Caki2 (cell line): ENCODE results near the gene LDB2. TPM values are rescaled to one million over a fixed set of nuclear protein-coding genes. Genes with fewer than 3 reads are reported as not detected.

Experiments used
- DNase-seq: peaks from one replicate; pipeline ENCODE4 v3.0.0-alpha.2; 2015; ENCODE audit warnings: low read depth
- in situ Hi-C: cut with HindIII; loops from 2 replicates; pipeline ENCODE4 v1.10.0; 2016; ENCODE audit warnings: low sequenced_read_pairs, low pct_unique_long_range_greater_than_20kb, mixed read lengths
- total RNA-seq: library from RNA; depleted of rRNA; stranded (reverse); fragments of >200 nt; shearing (Covaris generic); gene quantifications from 2 replicates; pipeline ENCODE4 v1.2.3, GENCODE V29; 2014; ENCODE audit warnings: low replicate concordance

LDB2 gene
- total RNA-seq, 1 experiment from 2014 or later, result not detected

GRCh38 chr4:16745009-16745635, 153.3 kb downstream of the LDB2 start:
- no peak for DNase-seq
- in situ Hi-C loops, result no loop called here

GRCh38 chr4:16741287-16741686, 157.2 kb downstream of the LDB2 start:
- DNase-seq, result no peak
- in situ Hi-C loops, result no loop called here

- DNase-seq, result no peak
- in situ Hi-C loops, result no loop called here
Measured at GRCh38 chr4:16739997-16740624, 158.3 kb downstream of the LDB2 start.

- in situ Hi-C loops, result no loop called here
- no peak for DNase-seq
Measured at GRCh38 chr4:16738558-16738957, 159.9 kb downstream of the LDB2 start.

- DNase-seq, result no peak
- in situ Hi-C loops, result no loop called here
Measured at GRCh38 chr4:16733509-16733908, 164.9 kb downstream of the LDB2 start.

GRCh38 chr4:16732741-16733140, 165.7 kb downstream of the LDB2 start:
- in situ Hi-C loops, result no loop called here
- DNase-seq, result no peak

- in situ Hi-C loops, result no loop called here
- DNase-seq, result no peak
Measured at GRCh38 chr4:16731776-16732380, 166.6 kb downstream of the LDB2 start.

GRCh38 chr4:16730522-16731205, 167.8 kb downstream of the LDB2 start:
- in situ Hi-C loops, result no loop called here
- no peak for DNase-seq

- in situ Hi-C loops, result no loop called here
- DNase-seq, result no peak
Measured at GRCh38 chr4:16729336-16729735, 169.1 kb downstream of the LDB2 start.

- in situ Hi-C loops, result no loop called here
- DNase-seq, result no peak
Measured at GRCh38 chr4:16728849-16729248, 169.6 kb downstream of the LDB2 start.

GRCh38 chr4:16728111-16728510, 170.3 kb downstream of the LDB2 start:
- in situ Hi-C loops, result no loop called here
- no peak for DNase-seq

GRCh38 chr4:16727218-16727617, 171.2 kb downstream of the LDB2 start:
- in situ Hi-C loops, result no loop called here
- DNase-seq, result no peak

GRCh38 chr4:16726368-16727050, 171.9 kb downstream of the LDB2 start:
- no peak for DNase-seq
- in situ Hi-C loops, result no loop called here

- in situ Hi-C loops, result no loop called here
- DNase-seq, result no peak
Measured at GRCh38 chr4:16725252-16725651, 173.2 kb downstream of the LDB2 start.

GRCh38 chr4:16722416-16722815, 176.0 kb downstream of the LDB2 start:
- DNase-seq, result no peak
- in situ Hi-C loops, result no loop called here

GRCh38 chr4:16721613-16722291, 176.7 kb downstream of the LDB2 start:
- no peak for DNase-seq

GRCh38 chr4:16720761-16721160, 177.7 kb downstream of the LDB2 start:
- in situ Hi-C loops, result no loop called here
- no peak for DNase-seq

More at GRCh38 chr4:16721613-16722291, 176.7 kb downstream of the LDB2 start:
- in situ Hi-C loops, result no loop called here

GRCh38 chr4:16717266-16717970, 181.0 kb downstream of the LDB2 start:
- in situ Hi-C loops, result no loop called here
- DNase-seq, result no peak
